K562 (cell line): ENCODE data around the gene CDH2. TPM values are rescaled to one million over a fixed set of nuclear protein-coding genes. Genes with fewer than 3 reads are reported as not detected.

Experiments
- ATAC-seq: fragments of 200-7000 bp; cut with Tn5 transposase; 3 replicates; pipeline ENCODE4 v1.9.1; 2020; ENCODE audit warnings: moderate library complexity
- BruUV-seq: library from RNA; stranded (reverse); fragments of 400-500 nt; replicated peaks from 2 replicates; lab custom pipeline; 2021; lab: Mats Ljungman, UMichigan
- CTCF ChIA-PET: fragments of 300-600 bp; formaldehyde crosslinking; extraction: SDS; loops from one replicate; lab custom pipeline; 2021; ENCODE audit warnings: low intra/inter-chr PET ratio; lab: Yijun Ruan, JAX
- POLR2A ChIA-PET: fragments of 300-600, 350-650 bp; sonication (Branson Sonifier 250); formaldehyde crosslinking; extraction: SDS; loops from one replicate; lab custom pipeline; 2021; ENCODE audit warnings: antibody characterized with exemption, inconsistent platforms; lab: Yijun Ruan, JAX
- DNase-seq, 4 experiments: peaks; one replicate each; pipeline versions ENCODE4 v3.0.0 to v3.0.0-alpha.2; 2011 to 2018; ENCODE audit warnings: low spot score in 3 of 4, mixed read lengths in 3 of 4; ENCODE audit errors: extremely low read depth in 1 of 4
- FAIRE-seq: peaks from 2 replicates; lab custom pipeline; 2011; peaks lifted over from hg19 to GRCh38; lab: Jason Lieb, UNC
- H2AFZ ChIP-seq: 2 replicates; pipeline ENCODE4 v1.6.0; 2011; ENCODE audit warnings: low read depth, low read length, control low read depth, inconsistent platforms
- H3K27ac ChIP-seq: fragments of 200-600 bp; 3 replicates; pipeline ENCODE4 v1.8.0; 2011; ENCODE audit warnings: low read depth, mild to moderate bottlenecking, control low read depth, inconsistent platforms, low read length, moderate library complexity, mixed read lengths; ENCODE audit errors: extremely low read depth
- H3K27me3 ChIP-seq, 2 experiments: fragments of 300-600 bp in 1 of 2; 2 replicates in 1 of 2; 3 replicates in 1 of 2; pipeline versions ENCODE4 v1.6.0 to v1.8.0; 2011; ENCODE audit warnings: inconsistent platforms in 2 of 2, low read length in 2 of 2, mild to moderate bottlenecking in 1 of 2, mixed read lengths in 1 of 2, moderate library complexity in 1 of 2; ENCODE audit not compliant: control insufficient read depth in 2 of 2, insufficient read depth in 2 of 2
- H3K36me3 ChIP-seq: fragments of 300-600 bp; 3 replicates; pipeline ENCODE4 v1.8.0; 2011; ENCODE audit warnings: mild to moderate bottlenecking, low read length, inconsistent platforms; ENCODE audit not compliant: control insufficient read depth, insufficient read depth
- H3K4me1 ChIP-seq, 2 experiments: fragments of 200-600 bp in 1 of 2; replicated peaks in 1 of 2; 2 replicates in 1 of 2; 3 replicates in 1 of 2; pipeline versions ENCODE4 v1.5.1 to v1.8.0; 2011; ENCODE audit warnings: inconsistent platforms in 2 of 2, low read length in 2 of 2, mild to moderate bottlenecking in 1 of 2, mixed read lengths in 1 of 2, moderate library complexity in 1 of 2; ENCODE audit not compliant: control insufficient read depth in 2 of 2, insufficient read depth in 2 of 2
- H3K4me2 ChIP-seq: 2 replicates; pipeline ENCODE4 v1.6.1; 2011; ENCODE audit warnings: low read length, control low read depth, inconsistent platforms, mixed read lengths; ENCODE audit not compliant: insufficient read depth
- H3K4me3 ChIP-seq: fragments of 200-600 bp; sonication (generic), shearing (Covaris generic); 2 replicates; pipeline ENCODE4 v1.5.1; 2016; ENCODE audit warnings: control low read depth, inconsistent platforms
- H3K79me2 ChIP-seq: fragments of 200-600 bp; 3 replicates; pipeline ENCODE4 v1.8.0; 2011; ENCODE audit warnings: low read length, inconsistent platforms; ENCODE audit not compliant: control insufficient read depth, insufficient read depth
- H3K9ac ChIP-seq, 2 experiments: 2 replicates each; pipeline versions ENCODE4 v1.6.0 to v1.6.1; 2011; ENCODE audit warnings: low read depth in 2 of 2, low read length in 2 of 2, control low read depth in 1 of 2, inconsistent platforms in 1 of 2, mild to moderate bottlenecking in 1 of 2, mixed read lengths in 1 of 2; ENCODE audit not compliant: insufficient read depth in 1 of 2
- H3K9me1 ChIP-seq: one replicate; pipeline ENCODE4 v1.6.0; 2011; ENCODE audit warnings: inconsistent platforms, mild to moderate bottlenecking, low read length, moderate library complexity; ENCODE audit not compliant: control insufficient read depth, insufficient read depth
- H3K9me3 ChIP-seq: replicated peaks from 2 replicates; pipeline ENCODE4 v1.5.1; 2011; ENCODE audit warnings: low read depth, low read length, inconsistent platforms; ENCODE audit not compliant: control insufficient read depth, insufficient read depth
- H4K20me1 ChIP-seq: replicated peaks from 2 replicates; pipeline ENCODE4 v1.6.1; 2011; ENCODE audit warnings: low read length, inconsistent platforms, mixed read lengths; ENCODE audit not compliant: control insufficient read depth, insufficient read depth
- BRD9 ChIP-seq: fragments of 450-650 bp; IDR thresholded peaks from 2 replicates; pipeline ENCODE4 v1.6.1; 2018; ENCODE audit warnings: low read depth; ENCODE audit not compliant: partially characterized antibody
- HMGN3 ChIP-seq: IDR thresholded peaks from 2 replicates; pipeline ENCODE4 v1.6.1; 2011; ENCODE audit warnings: borderline replicate concordance, low read depth, mild to moderate bottlenecking, mixed read lengths, low read length; ENCODE audit not compliant: insufficient read length; ENCODE audit errors: extremely low read depth
- NCOA2 ChIP-seq, 2 experiments: fragments of 450-650 bp; IDR thresholded peaks; 2 replicates each; pipeline ENCODE4 v1.6.1; 2018; ENCODE audit warnings: mild to moderate bottlenecking in 2 of 2, moderate library complexity in 1 of 2; ENCODE audit not compliant: partially characterized antibody in 2 of 2
- TBL1XR1 ChIP-seq, 2 experiments: IDR thresholded peaks; 2 replicates each; pipeline ENCODE4 v1.6.1; 2012; ENCODE audit warnings: improper control_type of control experiment in 2 of 2, low read length in 2 of 2, mild to moderate bottlenecking in 1 of 2
- THRA ChIP-seq: fragments of 450-650 bp; IDR thresholded peaks from 2 replicates; pipeline ENCODE4 v1.6.1; 2017; ENCODE audit warnings: mild to moderate bottlenecking, moderate library complexity
- UBTF ChIP-seq, 2 experiments: IDR thresholded peaks; 2 replicates each; pipeline ENCODE4 v1.6.1; 2012; ENCODE audit warnings: improper control_type of control experiment in 2 of 2, low read depth in 2 of 2, low read length in 2 of 2, borderline replicate concordance in 1 of 2
- ZNF324 ChIP-seq: fragments of 250-450 bp; sonication (Bioruptor Pico); IDR thresholded peaks from 2 replicates; pipeline ENCODE4 v1.4.0; 2020; ENCODE audit warnings: mild to moderate bottlenecking
- WGBS: fragments of 100-300 bp; shearing (Covaris generic); methylation state at CpG from one replicate; pipeline ENCODE4 v1.1.6; 2016; ENCODE audit warnings: low coverage, mixed read lengths; ENCODE audit not compliant: insufficient coverage; ENCODE audit errors: missing lambda C conversion rate; 5-methylcytosine and 5-hydroxymethylcytosine counted together
- in situ Hi-C: fragments of 300-500 bp; cut with MboI; formaldehyde crosslinking; loops from 4 replicates; pipeline ENCODE4 v1.15.0; 2018; ENCODE audit warnings: inconsistent platforms, mixed read lengths
- intact Hi-C: fragments of 100-400 bp; cut with micrococcal nuclease; formaldehyde crosslinking; loops from 2 replicates; pipeline ENCODE4 v1.14.2; 2022
- polyA plus RNA-seq, 8 experiments: library from polyadenylated mRNA; depleted of rRNA in 4 of 8; stranded (reverse) in 5 of 8; unstranded in 3 of 8; fragments of >200 nt; fragmentation: Nextera tagmentation in 2 of 8; fragmentation: Illumina TruSeq in 1 of 8; extraction: Ambion mirVana in 2 of 8; extraction: Trizol in 1 of 8; gene quantifications; 2 replicates each; pipeline versions ENCODE4 v1.2.1 to v1.2.3, GENCODE V29; 2011 to 2014; ENCODE audit warnings: inconsistent platforms in 1 of 8, missing spikeins in 1 of 8
- total RNA-seq, 7 experiments: library from RNA; depleted of rRNA in 6 of 7; stranded (reverse); fragments of >200 nt in 6 of 7; fragmentation: Illumina TruSeq in 2 of 7; extraction: Trizol in 2 of 7; gene quantifications; 2 replicates each; pipeline versions ENCODE4 v1.2.1 to v1.2.3, GENCODE V29; 2011 to 2021; ENCODE audit warnings: low replicate concordance in 1 of 7

CDH2 gene
- total and polyA plus RNA-seq, 9 of the 15 experiments (the other 6 are each of a cell fraction or from before 2014, with no cell fraction given), result 0.04 TPM; not detected in 8

DNA sequence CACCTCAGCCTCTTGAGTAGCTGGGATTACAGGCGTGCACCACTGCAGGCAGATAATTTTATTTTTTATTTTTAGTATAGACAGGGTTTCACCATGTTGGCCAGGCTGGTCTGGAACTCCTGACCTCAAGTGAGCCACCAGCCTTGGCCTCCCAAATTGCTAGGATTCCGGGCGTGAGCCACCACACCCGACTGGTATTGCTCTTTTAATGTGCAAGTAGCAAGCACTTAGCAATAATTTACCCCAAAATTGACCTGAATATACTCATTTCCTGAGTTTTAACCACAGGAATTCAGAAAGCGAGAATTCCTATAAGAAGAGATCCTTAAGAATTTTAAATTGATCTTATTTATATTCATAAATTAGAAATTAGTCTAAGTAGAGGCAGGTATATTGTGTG lies 169.1 kb downstream of the CDH2 start (continued):
- no peak for TF ChIP-seq UBTF (IDR thresholded peaks at IDR 0.05; ENCODE audit: borderline replicate concordance in 1 of 2, low read depth in 2 of 2, low read length in 2 of 2)
- TF ChIP-seq NCOA2 (IDR thresholded peaks at IDR 0.05; ENCODE audit: partially characterized antibody in 2 of 2), result no peak
- TF ChIP-seq TBL1XR1 (IDR thresholded peaks at IDR 0.05; ENCODE audit: low read length in 2 of 2), result no peak
- TF ChIP-seq HMGN3, result no peak

GRCh38 chr18:28005164-28005563 lies 171.8 kb downstream of the CDH2 start:
- WGBS, result under 1% methylated on average over 7 of the region's 7 CpGs
- H2AFZ ChIP-seq, result no peak overlapping the region
- ATAC-seq (no peak), DNase-seq (no peak), FAIRE-seq (no peak)
- H3K4me1 ChIP-seq, result no peaks in the 10 kb centered on the region
- intact Hi-C loops (no loop called here), in situ Hi-C loops (no loop called here)
- H3K9me1 ChIP-seq, result no peaks in the 10 kb centered on the region
- H4K20me1 ChIP-seq, result no peaks in the 10 kb centered on the region
- no peaks in the 10 kb centered on the region for H3K27me3 ChIP-seq
- ChIA-PET CTCF (no interaction called here), POLR2A (no interaction called here)
- TF ChIP-seq ZNF324, result no peak
- no peak for TF ChIP-seq BRD9
- no peak for TF ChIP-seq THRA
- no peak overlapping the region for H3K4me3 ChIP-seq
- no peaks in the 10 kb centered on the region for H3K9me3 ChIP-seq
- H3K79me2 ChIP-seq, result no peaks in the 10 kb centered on the region
- no peak overlapping the region for H3K4me2 ChIP-seq
- no peak overlapping the region for H3K9ac ChIP-seq
- H3K36me3 ChIP-seq, result no peaks in the 10 kb centered on the region
- BruUV-seq, result no TSS peak
- H3K27ac ChIP-seq, result no peak overlapping the region
